Measurements from ENCODE around the gene SWAP70.

SWAP70 gene

GRCh38 chr11:9720290-9720630, 56.4 kb downstream of the SWAP70 start:
- Histone ChIP-seq H3K27me3 (ENCODE audit: control insufficient read depth, insufficient read depth, low read length) (no peaks in the 10 kb centered on the region), H3K9ac (ENCODE audit: low read length) (no peak overlapping the region), H3K4me1 (ENCODE audit: control insufficient read depth, insufficient read depth, low read length) (peaks cover 9% of the 10 kb centered on the region; the same call in 1 of the 2 replicates), H3K4me3 (ENCODE audit: low read depth, low read length) (no peak overlapping the region), H3K27ac (ENCODE audit: low read depth, low read length) (no peak overlapping the region), H3K9me3 (ENCODE audit: control insufficient read depth, insufficient read depth, low read depth, low read length) (peaks cover 3% of the 10 kb centered on the region; the same call in 1 of the 2 replicates), H3K36me3 (ENCODE audit: control insufficient read depth, insufficient read depth, low read length) (peaks cover 23% of the 10 kb centered on the region)

- no peaks in the 10 kb centered on the region for H3K9me3 ChIP-seq (ENCODE audit: control insufficient read depth, insufficient read depth, low read depth, low read length)
- no peak overlapping the region for H3K27ac ChIP-seq (ENCODE audit: low read depth, low read length)
- no peaks in the 10 kb centered on the region for H3K27me3 ChIP-seq (ENCODE audit: control insufficient read depth, insufficient read depth, low read length)
- no peak overlapping the region for H3K4me3 ChIP-seq (ENCODE audit: low read depth, low read length)
- no peak overlapping the region for H3K9ac ChIP-seq (ENCODE audit: low read length)
- peaks cover 9% of the 10 kb centered on the region for H3K36me3 ChIP-seq (ENCODE audit: control insufficient read depth, insufficient read depth, low read length)
- peaks cover 9% of the 10 kb centered on the region; the same call in 1 of the 2 replicates for H3K4me1 ChIP-seq (ENCODE audit: control insufficient read depth, insufficient read depth, low read length)
Measured at GRCh38 chr11:9722023-9722422, 58.1 kb downstream of the SWAP70 start.

GRCh38 chr11:9722893-9723292, 59.0 kb downstream of the SWAP70 start:
- Histone ChIP-seq H3K27me3 (ENCODE audit: control insufficient read depth, insufficient read depth, low read length) (no peaks in the 10 kb centered on the region), H3K27ac (ENCODE audit: low read depth, low read length) (no peak overlapping the region), H3K36me3 (ENCODE audit: control insufficient read depth, insufficient read depth, low read length) (peaks cover 12% of the 10 kb centered on the region)

GRCh38 chr11:9726321-9727022, 62.6 kb downstream of the SWAP70 start:
- peaks cover 32% of the 10 kb centered on the region for H3K36me3 ChIP-seq (ENCODE audit: control insufficient read depth, insufficient read depth, low read length)
- H3K9ac ChIP-seq (ENCODE audit: low read length) = no peak overlapping the region
- no peaks in the 10 kb centered on the region for H3K9me3 ChIP-seq (ENCODE audit: control insufficient read depth, insufficient read depth, low read depth, low read length)
- no peaks in the 10 kb centered on the region for H3K27me3 ChIP-seq (ENCODE audit: control insufficient read depth, insufficient read depth, low read length)
- no peak overlapping the region for H3K27ac ChIP-seq (ENCODE audit: low read depth, low read length)
- H3K4me3 ChIP-seq (ENCODE audit: low read depth, low read length) = no peak overlapping the region
- H3K4me1 ChIP-seq (ENCODE audit: control insufficient read depth, insufficient read depth, low read length) = peaks cover 9% of the 10 kb centered on the region; the same call in 1 of the 2 replicates

More at GRCh38 chr11:9722893-9723292, 59.0 kb downstream of the SWAP70 start:
- Histone ChIP-seq H3K4me1 (ENCODE audit: control insufficient read depth, insufficient read depth, low read length) (peaks cover 9% of the 10 kb centered on the region; the same call in 1 of the 2 replicates), H3K9ac (ENCODE audit: low read length) (no peak overlapping the region), H3K4me3 (ENCODE audit: low read depth, low read length) (no peak overlapping the region), H3K9me3 (ENCODE audit: control insufficient read depth, insufficient read depth, low read depth, low read length) (no peaks in the 10 kb centered on the region)

- Histone ChIP-seq H3K9me3 (ENCODE audit: control insufficient read depth, insufficient read depth, low read depth, low read length) (no peaks in the 10 kb centered on the region), H3K27me3 (ENCODE audit: control insufficient read depth, insufficient read depth, low read length) (no peaks in the 10 kb centered on the region), H3K4me1 (ENCODE audit: control insufficient read depth, insufficient read depth, low read length) (no peaks in the 10 kb centered on the region), H3K9ac (ENCODE audit: low read length) (no peak overlapping the region), H3K36me3 (ENCODE audit: control insufficient read depth, insufficient read depth, low read length) (peaks cover 44% of the 10 kb centered on the region), H3K4me3 (ENCODE audit: low read depth, low read length) (no peak overlapping the region), H3K27ac (ENCODE audit: low read depth, low read length) (no peak overlapping the region)
Measured at GRCh38 chr11:9728058-9728457, 64.2 kb downstream of the SWAP70 start.

GRCh38 chr11:9731256-9731655, 67.4 kb downstream of the SWAP70 start:
- no peaks in the 10 kb centered on the region for H3K9me3 ChIP-seq (ENCODE audit: control insufficient read depth, insufficient read depth, low read depth, low read length)
- H3K27me3 ChIP-seq (ENCODE audit: control insufficient read depth, insufficient read depth, low read length) = no peaks in the 10 kb centered on the region
- H3K4me3 ChIP-seq (ENCODE audit: low read depth, low read length) = no peak overlapping the region
- H3K9ac ChIP-seq (ENCODE audit: low read length) = no peak overlapping the region
- H3K36me3 ChIP-seq (ENCODE audit: control insufficient read depth, insufficient read depth, low read length) = peaks cover 64% of the 10 kb centered on the region
- no peak overlapping the region for H3K27ac ChIP-seq (ENCODE audit: low read depth, low read length)
- H3K4me1 ChIP-seq (ENCODE audit: control insufficient read depth, insufficient read depth, low read length) = no peaks in the 10 kb centered on the region

- Histone ChIP-seq H3K4me1 (ENCODE audit: control insufficient read depth, insufficient read depth, low read length) (no peaks in the 10 kb centered on the region), H3K9me3 (ENCODE audit: control insufficient read depth, insufficient read depth, low read depth, low read length) (no peaks in the 10 kb centered on the region), H3K9ac (ENCODE audit: low read length) (no peak overlapping the region), H3K4me3 (ENCODE audit: low read depth, low read length) (no peak overlapping the region), H3K27me3 (ENCODE audit: control insufficient read depth, insufficient read depth, low read length) (no peaks in the 10 kb centered on the region), H3K36me3 (ENCODE audit: control insufficient read depth, insufficient read depth, low read length) (peaks cover 74% of the 10 kb centered on the region), H3K27ac (ENCODE audit: low read depth, low read length) (no peak overlapping the region)
Measured at GRCh38 chr11:9732453-9732852, 68.6 kb downstream of the SWAP70 start.

GRCh38 chr11:9733212-9733611, 69.3 kb downstream of the SWAP70 start:
- Histone ChIP-seq H3K4me1 (ENCODE audit: control insufficient read depth, insufficient read depth, low read length) (no peaks in the 10 kb centered on the region), H3K9me3 (ENCODE audit: control insufficient read depth, insufficient read depth, low read depth, low read length) (no peaks in the 10 kb centered on the region), H3K27me3 (ENCODE audit: control insufficient read depth, insufficient read depth, low read length) (no peaks in the 10 kb centered on the region), H3K36me3 (ENCODE audit: control insufficient read depth, insufficient read depth, low read length) (peaks cover 72% of the 10 kb centered on the region), H3K4me3 (ENCODE audit: low read depth, low read length) (no peak overlapping the region), H3K9ac (ENCODE audit: low read length) (no peak overlapping the region), H3K27ac (ENCODE audit: low read depth, low read length) (no peak overlapping the region)

- Histone ChIP-seq H3K4me1 (ENCODE audit: control insufficient read depth, insufficient read depth, low read length) (no peaks in the 10 kb centered on the region), H3K9ac (ENCODE audit: low read length) (no peak overlapping the region), H3K36me3 (ENCODE audit: control insufficient read depth, insufficient read depth, low read length) (peaks cover 72% of the 10 kb centered on the region), H3K27ac (ENCODE audit: low read depth, low read length) (no peak overlapping the region), H3K4me3 (ENCODE audit: low read depth, low read length) (no peak overlapping the region), H3K9me3 (ENCODE audit: control insufficient read depth, insufficient read depth, low read depth, low read length) (no peaks in the 10 kb centered on the region), H3K27me3 (ENCODE audit: control insufficient read depth, insufficient read depth, low read length) (no peaks in the 10 kb centered on the region)
Measured at GRCh38 chr11:9735236-9735635, 71.4 kb downstream of the SWAP70 start.

- Histone ChIP-seq H3K36me3 (ENCODE audit: control insufficient read depth, insufficient read depth, low read length) (peaks cover 75% of the 10 kb centered on the region), H3K9me3 (ENCODE audit: control insufficient read depth, insufficient read depth, low read depth, low read length) (no peaks in the 10 kb centered on the region), H3K27ac (ENCODE audit: low read depth, low read length) (no peak overlapping the region), H3K4me1 (ENCODE audit: control insufficient read depth, insufficient read depth, low read length) (no peaks in the 10 kb centered on the region), H3K27me3 (ENCODE audit: control insufficient read depth, insufficient read depth, low read length) (no peaks in the 10 kb centered on the region), H3K9ac (ENCODE audit: low read length) (no peak overlapping the region), H3K4me3 (ENCODE audit: low read depth, low read length) (no peak overlapping the region)
Measured at GRCh38 chr11:9735919-9736318, 72.0 kb downstream of the SWAP70 start.

GRCh38 chr11:9736365-9736764, 72.5 kb downstream of the SWAP70 start:
- no peak overlapping the region for H3K9ac ChIP-seq (ENCODE audit: low read length)
- H3K9me3 ChIP-seq (ENCODE audit: control insufficient read depth, insufficient read depth, low read depth, low read length) = no peaks in the 10 kb centered on the region
- no peaks in the 10 kb centered on the region for H3K4me1 ChIP-seq (ENCODE audit: control insufficient read depth, insufficient read depth, low read length)
- peaks cover 79% of the 10 kb centered on the region for H3K36me3 ChIP-seq (ENCODE audit: control insufficient read depth, insufficient read depth, low read length)
- H3K27me3 ChIP-seq (ENCODE audit: control insufficient read depth, insufficient read depth, low read length) = no peaks in the 10 kb centered on the region
- H3K4me3 ChIP-seq (ENCODE audit: low read depth, low read length) = no peak overlapping the region
- no peak overlapping the region for H3K27ac ChIP-seq (ENCODE audit: low read depth, low read length)
